ENCODE results near the gene CNTN5.

The CNTN5 gene

DNA sequence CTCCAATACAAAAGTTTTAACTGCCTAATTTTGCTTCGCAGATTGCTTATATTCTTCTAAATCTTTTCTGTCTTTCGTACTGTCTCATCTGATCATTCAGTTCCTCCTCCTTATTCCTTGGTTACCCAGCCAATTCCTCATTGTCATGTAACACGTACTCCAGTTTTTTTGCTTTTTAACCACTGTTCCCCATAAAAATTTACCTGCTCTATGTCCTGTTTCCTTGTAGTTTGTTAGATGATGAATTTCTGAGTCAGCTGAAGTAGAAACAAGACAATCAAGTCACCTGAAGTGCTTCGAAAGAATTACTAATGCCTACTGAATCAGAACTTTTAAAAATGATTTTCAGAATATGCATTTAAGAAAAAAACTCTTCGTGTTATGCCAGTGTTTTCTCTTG is 150.6 kb downstream of the CNTN5 start:
- no peak for DNase-seq

DNA sequence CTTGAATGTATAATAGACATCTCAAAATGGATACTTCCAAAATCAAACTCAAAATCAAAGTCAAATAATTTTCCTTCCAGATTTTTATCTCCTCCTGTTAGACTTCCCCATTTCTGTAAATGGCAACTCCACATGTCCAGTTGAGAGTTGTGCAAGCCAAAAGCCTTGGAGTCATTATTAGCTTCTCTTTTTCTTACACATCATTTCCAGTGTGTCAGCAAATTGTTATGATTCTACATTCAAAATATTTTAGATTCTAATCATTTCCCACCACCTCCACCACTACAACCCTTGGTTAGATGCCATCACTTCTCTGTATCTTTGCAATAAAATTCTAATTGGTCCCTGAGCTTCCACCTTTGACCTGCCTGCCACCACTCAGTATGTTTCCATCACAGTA is 155.7 kb downstream of the CNTN5 start:
- no peak for DNase-seq

DNA sequence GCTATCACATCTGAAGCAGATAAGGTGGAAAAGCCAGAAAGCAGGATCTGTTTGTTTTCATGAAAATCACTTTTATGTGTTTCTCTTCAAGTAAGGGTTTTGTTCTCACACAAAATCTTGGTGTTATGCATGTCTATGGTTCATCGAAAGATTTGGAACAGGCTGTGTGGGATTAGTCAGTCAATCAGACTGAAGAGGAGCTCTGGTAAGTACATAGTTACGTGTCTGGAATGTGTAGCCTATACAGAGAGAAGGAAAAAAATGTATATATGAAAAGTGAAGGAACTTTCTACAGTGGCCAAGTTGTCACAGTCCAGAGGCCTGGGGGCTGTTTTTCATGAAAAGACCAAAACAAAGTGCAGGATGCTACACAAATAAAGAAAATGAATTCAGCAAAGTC is 156.7 kb downstream of the CNTN5 start:
- DNase-seq: no peak

- DNase-seq: no peak
Measured at GRCh38 chr11:99184146-99184545, 163.4 kb downstream of the CNTN5 start.

DNA sequence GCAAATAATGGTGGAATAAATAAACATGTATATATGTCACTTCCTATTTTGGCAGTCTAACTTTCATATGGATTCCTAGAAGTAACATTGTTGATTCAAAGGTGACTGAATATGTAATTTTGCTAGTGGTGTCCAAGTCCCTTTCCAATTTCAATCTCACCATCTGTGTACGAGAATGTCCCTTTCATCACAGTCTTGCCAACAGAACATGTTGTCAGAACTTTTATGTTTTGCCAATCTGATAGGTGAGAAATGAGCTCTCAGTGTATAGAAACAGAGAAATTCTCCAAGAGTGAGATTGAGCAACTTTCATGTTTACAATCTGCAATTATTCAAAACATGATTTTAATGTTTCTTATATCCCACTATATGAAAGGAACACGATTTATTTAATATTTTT is 167.5 kb downstream of the CNTN5 start:
- no peak for DNase-seq

- no peak for DNase-seq
Measured at GRCh38 chr11:99192716-99193115, 172.0 kb downstream of the CNTN5 start.

DNA sequence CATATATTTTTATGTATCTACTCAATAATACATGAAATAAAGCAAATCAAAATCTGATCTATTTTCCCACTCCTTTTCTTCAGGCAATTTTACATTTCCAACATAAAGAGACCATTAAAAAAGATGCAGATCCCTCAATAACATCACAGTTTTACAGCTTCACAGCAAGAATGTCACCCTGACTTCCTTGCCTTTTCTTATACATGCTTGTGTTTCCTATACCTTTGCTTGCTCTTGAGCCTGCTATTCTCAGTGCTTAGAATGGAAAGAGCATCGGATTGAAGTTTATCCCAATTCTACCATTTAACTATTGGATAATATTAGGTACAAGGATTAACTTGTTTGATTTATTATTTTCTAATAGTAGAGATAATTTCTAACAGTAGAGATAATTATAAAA is 176.7 kb downstream of the CNTN5 start:
- no peak for DNase-seq

GRCh38 chr11:99198215-99198614 is 177.5 kb downstream of the CNTN5 start:
- no peak for DNase-seq

DNA sequence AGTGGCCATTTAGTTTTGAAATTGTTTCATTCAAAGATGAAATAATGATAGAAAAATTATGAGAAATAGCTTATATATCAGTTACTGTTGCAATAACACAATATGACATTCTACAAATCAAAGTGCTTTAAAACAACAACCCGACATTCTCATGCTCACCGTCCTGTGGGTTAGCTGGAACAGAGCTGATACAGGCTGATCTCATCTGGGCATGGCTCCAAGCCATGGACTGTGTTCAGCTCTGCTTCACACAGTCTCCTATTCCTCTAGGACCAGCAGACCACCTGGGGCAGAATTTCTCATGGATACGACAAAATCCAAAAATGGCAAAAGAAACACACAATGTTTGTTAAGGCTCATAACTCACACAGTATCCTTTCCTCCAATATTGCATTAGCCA is 178.6 kb downstream of the CNTN5 start:
- no peak for DNase-seq

DNA sequence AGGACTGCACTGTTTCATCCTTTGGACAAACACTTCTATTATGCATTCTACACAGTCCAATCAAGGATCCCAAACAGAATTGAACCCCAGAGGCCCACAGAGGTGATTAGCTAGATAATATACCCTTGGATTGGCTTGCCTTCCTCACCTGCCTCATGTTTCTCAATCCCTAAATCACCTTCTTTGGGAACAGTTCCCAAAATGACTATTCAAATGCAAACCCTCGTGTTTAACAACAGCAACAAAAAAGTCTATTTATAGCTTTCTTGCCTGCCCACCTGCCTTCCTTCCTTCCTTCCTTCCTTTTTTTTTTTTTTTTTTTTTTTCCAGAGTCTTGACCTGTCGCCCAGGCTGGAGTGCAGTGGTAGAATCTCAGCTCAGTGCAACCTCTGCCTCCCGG is 180.0 kb downstream of the CNTN5 start:
- DNase-seq: no peak

GRCh38 chr11:99208813-99209212 is 188.1 kb downstream of the CNTN5 start:
- no peak for DNase-seq

GRCh38 chr11:99229544-99229943 is 208.8 kb downstream of the CNTN5 start:
- no peak for DNase-seq

GRCh38 chr11:99234534-99234933 is 213.8 kb downstream of the CNTN5 start:
- DNase-seq: no peak

- no peak for DNase-seq
Measured at GRCh38 chr11:99238401-99238800, 217.7 kb downstream of the CNTN5 start.

DNA sequence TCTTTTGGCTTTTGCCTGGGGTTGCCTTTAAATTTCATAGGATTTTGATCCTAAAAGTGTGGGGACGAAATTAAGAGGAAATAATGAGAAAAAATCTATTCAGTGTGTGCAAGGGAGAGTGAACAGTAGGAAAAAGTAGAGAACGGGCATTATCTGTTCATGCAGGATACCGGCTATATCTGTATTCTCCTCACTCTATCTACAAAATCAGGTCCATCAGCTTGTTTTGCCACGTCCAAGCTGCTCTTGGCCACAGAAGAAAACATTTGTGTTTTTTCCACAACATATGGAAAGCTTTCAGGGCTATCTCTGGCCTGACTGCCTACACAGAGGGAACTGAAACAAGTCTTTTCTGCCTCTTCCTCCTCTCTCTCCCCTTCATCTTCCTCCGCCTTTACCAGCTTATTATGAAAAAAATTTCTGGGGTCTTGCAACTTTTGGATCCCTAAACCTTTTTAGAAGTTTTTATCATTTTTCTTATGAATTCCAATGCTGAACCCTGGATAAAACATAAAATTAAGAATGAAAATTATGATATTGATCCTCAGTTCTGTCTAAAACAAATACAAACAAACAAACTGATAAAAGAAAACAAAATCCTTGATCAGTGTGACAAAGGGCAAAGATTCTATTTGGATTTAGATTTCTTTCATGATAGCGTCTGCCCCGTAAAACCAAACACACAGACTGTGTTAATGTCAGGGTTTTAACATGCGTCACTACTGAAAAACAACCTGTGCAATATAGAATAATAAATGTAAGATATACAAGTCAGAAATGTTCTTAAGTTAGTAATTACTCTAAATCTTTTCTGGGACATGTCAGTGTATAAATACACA is 219.7 kb downstream of the CNTN5 start:
- no peak for DNase-seq

- DNase-seq: no peak
Measured at GRCh38 chr11:99241066-99241465, 220.3 kb downstream of the CNTN5 start.

GRCh38 chr11:99244613-99245012 is 223.9 kb downstream of the CNTN5 start:
- no peak for DNase-seq

DNA sequence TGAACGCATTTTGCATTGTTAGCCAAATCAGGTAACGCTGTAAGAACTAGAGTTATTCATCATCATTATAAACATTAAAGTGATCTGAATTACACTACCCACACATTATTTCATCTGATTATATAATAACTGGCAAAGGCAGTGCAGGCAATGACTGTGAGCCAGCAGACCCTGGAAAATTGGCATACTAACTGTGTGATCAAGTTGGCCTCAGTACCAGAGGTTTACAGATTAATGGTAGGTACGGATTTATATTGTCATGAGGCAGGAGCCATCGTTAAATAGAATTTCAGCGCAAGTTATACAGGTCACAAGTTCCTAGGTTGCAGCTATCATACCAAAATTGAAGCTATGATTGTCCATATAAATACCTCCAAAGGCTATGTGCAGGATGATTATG is 225.4 kb downstream of the CNTN5 start:
- DNase-seq: no peak

- no peak for DNase-seq
Measured at GRCh38 chr11:99256614-99257013, 235.9 kb downstream of the CNTN5 start.

DNA sequence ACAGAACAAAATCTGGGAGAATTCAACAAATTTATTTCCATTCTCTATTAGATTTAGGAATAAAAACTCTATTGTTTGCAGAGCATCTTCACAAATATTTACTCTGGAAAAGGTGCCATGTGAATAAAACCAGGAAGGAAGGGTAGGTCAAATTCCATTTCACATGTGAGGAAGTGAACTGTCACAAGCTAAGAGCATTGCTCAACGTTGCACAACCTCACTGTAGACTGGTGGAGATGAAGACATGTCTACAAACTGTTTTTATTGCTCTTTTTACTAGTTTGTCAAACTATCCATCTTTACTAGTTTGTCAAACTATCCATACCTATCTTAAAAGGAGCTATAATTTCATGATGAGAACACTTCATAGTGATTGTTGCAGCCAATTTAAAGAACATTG is 236.4 kb downstream of the CNTN5 start:
- DNase-seq: no peak

DNA sequence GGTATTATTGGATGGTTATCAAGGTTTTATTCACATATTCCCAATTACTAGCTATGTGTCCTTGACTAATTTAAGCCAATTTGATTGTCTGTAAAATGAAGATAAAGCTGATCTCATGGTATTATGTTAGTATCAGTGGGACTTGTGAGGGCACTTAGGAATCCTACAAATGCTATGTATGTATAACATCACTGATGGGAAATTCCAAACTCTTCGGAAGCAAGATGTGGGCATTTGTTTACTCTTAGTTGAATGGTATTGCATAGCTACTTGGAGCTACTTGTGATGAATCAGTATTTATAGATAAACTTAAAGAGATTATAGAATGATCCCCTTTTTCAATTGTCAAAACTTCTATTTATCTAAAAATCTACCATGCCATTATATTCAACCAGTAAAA is 239.9 kb downstream of the CNTN5 start:
- DNase-seq: no peak

DNA sequence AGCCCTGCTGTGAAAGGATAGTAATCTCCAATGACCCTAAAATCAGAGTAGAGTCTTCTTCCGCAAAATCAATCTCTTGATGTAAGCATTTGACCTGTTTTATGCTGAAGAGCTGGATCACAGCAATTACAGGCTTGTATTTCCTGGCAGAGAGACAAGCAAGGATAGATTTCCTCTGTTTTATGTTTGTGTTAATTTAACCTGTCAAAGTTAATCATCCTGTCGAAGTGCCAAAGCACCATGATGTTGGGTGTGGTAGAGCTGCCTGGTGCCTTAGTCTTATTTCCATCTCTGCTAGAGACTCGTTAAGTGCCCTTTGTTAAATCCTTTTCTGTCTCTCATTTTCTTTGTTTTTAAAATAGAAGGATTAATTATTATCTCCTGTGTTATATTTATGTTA is 248.1 kb downstream of the CNTN5 start:
- no peak for DNase-seq

DNA sequence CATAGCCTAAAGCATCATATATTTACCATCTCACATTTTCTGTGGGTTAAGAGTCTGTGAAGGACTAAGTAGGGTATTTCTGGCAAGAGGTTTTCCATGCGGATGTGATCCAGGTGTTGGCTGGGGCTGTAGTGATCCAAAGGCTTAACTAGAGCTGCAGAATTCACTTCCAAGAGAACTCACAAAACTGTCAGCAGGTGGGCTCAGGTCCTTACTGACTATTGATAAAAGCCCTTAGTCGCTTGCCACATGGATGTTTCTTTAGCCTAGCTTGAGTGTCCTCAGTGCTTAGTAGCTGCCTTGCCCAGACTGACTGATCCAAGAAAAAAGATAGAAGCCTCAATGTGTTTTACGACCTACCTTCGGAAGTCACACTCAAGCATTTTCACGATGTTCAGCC is 250.8 kb downstream of the CNTN5 start:
- no peak for DNase-seq

- DNase-seq: no peak
Measured at GRCh38 chr11:99275521-99275920, 254.8 kb downstream of the CNTN5 start.

GRCh38 chr11:99277281-99277680 is 256.5 kb downstream of the CNTN5 start:
- no peak for DNase-seq
